ENCODE measurements around the gene TENT4A. TPM values are rescaled to one million over a fixed set of nuclear protein-coding genes. Genes with fewer than 3 reads are reported as not detected.

Gene TENT4A
- total RNA-seq, 1 experiment from 2014 or later: 25.6 TPM

DNA sequence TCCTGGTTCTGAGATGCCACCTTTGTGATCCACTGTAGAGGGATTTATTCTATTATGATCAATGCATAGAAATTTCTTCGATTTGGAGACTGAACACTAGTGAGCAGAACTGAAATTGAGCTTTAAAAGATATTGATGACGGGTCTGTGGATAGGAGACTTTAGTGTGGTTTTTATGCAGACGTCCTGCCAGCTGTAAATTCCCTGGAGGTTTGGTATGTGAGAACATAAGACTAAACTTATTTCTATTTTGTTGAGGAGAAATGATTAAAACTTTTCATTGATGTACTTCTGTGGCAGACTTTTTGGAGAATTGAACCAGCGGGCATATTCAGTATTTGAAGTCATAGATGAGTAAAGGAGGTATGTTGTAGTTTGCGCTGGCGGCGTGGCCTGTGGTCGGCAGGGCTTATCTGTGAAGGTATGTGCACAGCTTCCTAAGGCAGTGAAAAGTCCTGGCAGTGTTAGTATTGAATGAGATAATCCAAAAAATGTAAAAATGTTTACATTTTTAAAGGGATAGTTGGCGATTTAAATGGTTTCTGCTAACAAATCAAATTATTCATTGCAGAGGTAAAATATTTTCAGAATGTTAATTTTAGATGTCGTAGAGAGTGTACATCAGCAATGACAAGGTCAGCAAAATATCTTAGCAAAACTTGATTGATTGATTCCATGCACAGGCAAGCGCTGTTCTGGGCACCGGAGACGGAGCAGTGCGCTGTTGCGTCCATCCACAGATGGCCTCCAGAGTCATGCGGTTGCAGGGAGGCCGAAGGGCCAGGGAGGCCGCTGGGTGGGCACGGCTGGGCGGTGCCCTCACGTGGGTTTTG, 20.4 kb downstream of the TENT4A start:
- Mint-ChIP-seq H3K4me1 (peaks cover 12 to 24% of the 10 kb centered on the region in 2 experiments), H3K36me3 (ENCODE audit: insufficient read depth in 1 of 3, low read depth in 3 of 3) (peaks cover 7 to 16% (median 11%) of the 10 kb centered on the region in 3 experiments; a peak in 6 of 7 replicates), H3K27me3 (ENCODE audit: low read depth) (no peaks in the 10 kb centered on the region), H3K9me3 (no peaks in the 10 kb centered on the region), H3K4me3 (no peak overlapping the region), H3K27ac (peak overlapping the region in 1 of 3 experiments; percentile 7; a peak in 2 of 7 replicates)
- Histone ChIP-seq H3K4me1 (ENCODE audit: insufficient read depth, low read length) (no peaks in the 10 kb centered on the region), H3K27ac (ENCODE audit: insufficient read length, low read depth, low read length) (no peak overlapping the region), H4K8ac (replicated peaks; ENCODE audit: insufficient read length, low read depth, low read length) (no peak overlapping the region), H2BK15ac (ENCODE audit: low read depth, low read length) (no peak overlapping the region), H3K9ac (ENCODE audit: extremely low read depth, insufficient read length, low read length) (no peak overlapping the region), H2BK20ac (ENCODE audit: low read depth, low read length, poor library complexity, severe bottlenecking) (no peak overlapping the region), H2AFZ (ENCODE audit: low read length) (no peak overlapping the region), H3K18ac (ENCODE audit: insufficient read length, low read depth, low read length) (no peak overlapping the region), H3K4me2 (ENCODE audit: insufficient read depth, insufficient read length, low read length) (no peak overlapping the region), H2AK5ac (ENCODE audit: insufficient read length, low read length) (no peak overlapping the region), H2BK5ac (ENCODE audit: insufficient read length, low read length) (no peak overlapping the region), H3K4ac (ENCODE audit: low read depth, low read length) (no peak overlapping the region), H4K20me1 (ENCODE audit: control insufficient read depth, insufficient read depth, insufficient read length) (no peaks in the 10 kb centered on the region), H3K79me1 (ENCODE audit: insufficient read depth, low read depth, low read length, poor library complexity, severe bottlenecking) (peaks cover 9% of the 10 kb centered on the region), H2BK12ac (ENCODE audit: insufficient read length, low read depth, low read length) (no peak overlapping the region), H2BK120ac (ENCODE audit: low read depth, low read length, poor library complexity, severe bottlenecking) (no peak overlapping the region), H3K23ac (ENCODE audit: insufficient read length, low read depth, low read length) (no peak overlapping the region), H3T11ph (ENCODE audit: low read length) (no peak overlapping the region), H3K14ac (ENCODE audit: insufficient read depth, low read length) (no peak overlapping the region), H3K9me3 (ENCODE audit: control insufficient read depth, low read depth, low read length) (no peaks in the 10 kb centered on the region), H3K56ac (ENCODE audit: insufficient read length, low read depth, low read length) (no peak overlapping the region), H4K91ac (ENCODE audit: insufficient read length, low read depth, low read length) (no peak overlapping the region), H4K5ac (ENCODE audit: insufficient read length, low read depth, low read length) (no peak overlapping the region), H3K23me2 (ENCODE audit: insufficient read length, low read depth, low read length, poor library complexity, severe bottlenecking) (no peaks in the 10 kb centered on the region), H3K27me3 (ENCODE audit: insufficient read depth, low read length) (no peaks in the 10 kb centered on the region), H3K79me2 (ENCODE audit: insufficient read depth, low read length) (peaks cover 16% of the 10 kb centered on the region; the same call in 1 of the 2 replicates)
- DNase-seq: no peak
- TF ChIP-seq, protein P1, sequence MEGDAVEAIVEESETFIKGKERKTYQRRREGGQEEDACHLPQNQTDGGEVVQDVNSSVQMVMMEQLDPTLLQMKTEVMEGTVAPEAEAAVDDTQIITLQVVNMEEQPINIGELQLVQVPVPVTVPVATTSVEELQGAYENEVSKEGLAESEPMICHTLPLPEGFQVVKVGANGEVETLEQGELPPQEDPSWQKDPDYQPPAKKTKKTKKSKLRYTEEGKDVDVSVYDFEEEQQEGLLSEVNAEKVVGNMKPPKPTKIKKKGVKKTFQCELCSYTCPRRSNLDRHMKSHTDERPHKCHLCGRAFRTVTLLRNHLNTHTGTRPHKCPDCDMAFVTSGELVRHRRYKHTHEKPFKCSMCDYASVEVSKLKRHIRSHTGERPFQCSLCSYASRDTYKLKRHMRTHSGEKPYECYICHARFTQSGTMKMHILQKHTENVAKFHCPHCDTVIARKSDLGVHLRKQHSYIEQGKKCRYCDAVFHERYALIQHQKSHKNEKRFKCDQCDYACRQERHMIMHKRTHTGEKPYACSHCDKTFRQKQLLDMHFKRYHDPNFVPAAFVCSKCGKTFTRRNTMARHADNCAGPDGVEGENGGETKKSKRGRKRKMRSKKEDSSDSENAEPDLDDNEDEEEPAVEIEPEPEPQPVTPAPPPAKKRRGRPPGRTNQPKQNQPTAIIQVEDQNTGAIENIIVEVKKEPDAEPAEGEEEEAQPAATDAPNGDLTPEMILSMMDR (conservative IDR thresholded peaks at IDR 0.05): no peak
- 100% methylated on average over 1 of the region's 21 CpGs for WGBS (ENCODE audit: extremely low coverage, insufficient read length, low lambda C conversion rate)
